B cell (primary cell): ENCODE measurements around the gene QKI.

Experiments used
- EZH2 ChIP-seq: IDR thresholded peaks from 2 replicates; pipeline ENCODE4 v1.6.1; 2012; ENCODE audit warnings: borderline replicate concordance, low read depth, mild to moderate bottlenecking, moderate library complexity, low read length; ENCODE audit not compliant: insufficient read depth, poor library complexity, severe bottlenecking
- TF ChIP-seq, protein P1 (sequence below): fragments of 200-600 bp; IDR thresholded peaks from one replicate; pipeline ENCODE4 v1.8.0; 2022; ENCODE audit warnings: antibody characterized with exemption, mild to moderate bottlenecking

DNA sequence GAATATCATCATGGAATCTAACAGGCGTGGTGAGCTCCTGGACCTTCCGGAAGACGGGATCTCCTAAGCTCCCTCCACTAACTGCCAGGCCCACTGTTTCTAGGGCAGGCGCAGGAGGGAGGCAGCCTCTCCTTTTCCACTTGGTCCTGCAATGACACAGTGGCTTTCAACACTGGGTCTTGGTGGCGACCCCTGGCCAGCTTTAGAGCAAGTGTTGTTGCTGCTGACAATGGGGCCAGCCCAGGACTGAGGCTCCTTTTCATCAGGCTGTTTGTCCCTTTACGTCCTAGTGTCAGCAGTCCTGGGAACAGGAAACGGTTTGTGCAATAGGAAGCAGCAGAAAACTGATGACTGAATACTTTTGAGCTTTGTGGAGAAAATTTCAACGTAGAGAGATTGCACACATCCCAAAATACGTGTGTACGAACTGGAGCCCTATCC is 9.7 kb upstream of the QKI start:
- TF ChIP-seq, protein P1, sequence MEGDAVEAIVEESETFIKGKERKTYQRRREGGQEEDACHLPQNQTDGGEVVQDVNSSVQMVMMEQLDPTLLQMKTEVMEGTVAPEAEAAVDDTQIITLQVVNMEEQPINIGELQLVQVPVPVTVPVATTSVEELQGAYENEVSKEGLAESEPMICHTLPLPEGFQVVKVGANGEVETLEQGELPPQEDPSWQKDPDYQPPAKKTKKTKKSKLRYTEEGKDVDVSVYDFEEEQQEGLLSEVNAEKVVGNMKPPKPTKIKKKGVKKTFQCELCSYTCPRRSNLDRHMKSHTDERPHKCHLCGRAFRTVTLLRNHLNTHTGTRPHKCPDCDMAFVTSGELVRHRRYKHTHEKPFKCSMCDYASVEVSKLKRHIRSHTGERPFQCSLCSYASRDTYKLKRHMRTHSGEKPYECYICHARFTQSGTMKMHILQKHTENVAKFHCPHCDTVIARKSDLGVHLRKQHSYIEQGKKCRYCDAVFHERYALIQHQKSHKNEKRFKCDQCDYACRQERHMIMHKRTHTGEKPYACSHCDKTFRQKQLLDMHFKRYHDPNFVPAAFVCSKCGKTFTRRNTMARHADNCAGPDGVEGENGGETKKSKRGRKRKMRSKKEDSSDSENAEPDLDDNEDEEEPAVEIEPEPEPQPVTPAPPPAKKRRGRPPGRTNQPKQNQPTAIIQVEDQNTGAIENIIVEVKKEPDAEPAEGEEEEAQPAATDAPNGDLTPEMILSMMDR: no peak
- TF ChIP-seq EZH2: no peak
